ENCODE measurements around the gene ALS2.

DNA sequence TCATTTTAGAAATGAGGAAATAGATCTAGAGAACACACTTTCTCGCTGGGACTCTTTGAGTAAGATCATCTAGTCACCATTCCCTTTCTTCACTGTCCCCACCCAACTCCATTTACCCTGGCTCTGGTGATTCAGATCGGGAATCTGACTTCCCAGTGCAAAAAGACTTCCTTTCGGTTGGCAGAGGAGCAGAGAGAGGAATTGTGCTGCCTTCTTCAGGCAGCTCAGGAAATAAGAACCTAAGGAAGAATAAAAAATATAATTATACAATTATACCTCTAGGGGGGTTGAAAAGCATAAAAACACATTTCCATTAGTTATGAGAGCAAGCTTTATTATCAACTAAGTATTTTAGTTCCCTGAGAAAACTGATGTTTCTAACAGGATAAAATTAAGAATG lies 73.0 kb downstream of the ALS2 start:
- TF ChIP-seq, protein P1, sequence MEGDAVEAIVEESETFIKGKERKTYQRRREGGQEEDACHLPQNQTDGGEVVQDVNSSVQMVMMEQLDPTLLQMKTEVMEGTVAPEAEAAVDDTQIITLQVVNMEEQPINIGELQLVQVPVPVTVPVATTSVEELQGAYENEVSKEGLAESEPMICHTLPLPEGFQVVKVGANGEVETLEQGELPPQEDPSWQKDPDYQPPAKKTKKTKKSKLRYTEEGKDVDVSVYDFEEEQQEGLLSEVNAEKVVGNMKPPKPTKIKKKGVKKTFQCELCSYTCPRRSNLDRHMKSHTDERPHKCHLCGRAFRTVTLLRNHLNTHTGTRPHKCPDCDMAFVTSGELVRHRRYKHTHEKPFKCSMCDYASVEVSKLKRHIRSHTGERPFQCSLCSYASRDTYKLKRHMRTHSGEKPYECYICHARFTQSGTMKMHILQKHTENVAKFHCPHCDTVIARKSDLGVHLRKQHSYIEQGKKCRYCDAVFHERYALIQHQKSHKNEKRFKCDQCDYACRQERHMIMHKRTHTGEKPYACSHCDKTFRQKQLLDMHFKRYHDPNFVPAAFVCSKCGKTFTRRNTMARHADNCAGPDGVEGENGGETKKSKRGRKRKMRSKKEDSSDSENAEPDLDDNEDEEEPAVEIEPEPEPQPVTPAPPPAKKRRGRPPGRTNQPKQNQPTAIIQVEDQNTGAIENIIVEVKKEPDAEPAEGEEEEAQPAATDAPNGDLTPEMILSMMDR (IDR thresholded peaks at IDR 0.05) = no peak
- no peak for TF ChIP-seq EP300 (IDR thresholded peaks at IDR 0.05)
- TF ChIP-seq POLR2AphosphoS5 (IDR thresholded peaks at IDR 0.05) = no peak
- no peak for TF ChIP-seq POLR2A (IDR thresholded peaks at IDR 0.05)

Data from stomach (tissue), 4 donors.